ENCODE results near the gene CCR7. TPM values are rescaled to one million over a fixed set of nuclear protein-coding genes. Genes with fewer than 3 reads are reported as not detected.
A peak's percentile ranks its signal among the peaks of the same experiment; 100 is the strongest.

The CCR7 gene
- total RNA-seq, 1 donor from 2014 or later: not detected

GRCh38 chr17:40563220-40564052 is 1.8 kb downstream of the CCR7 start:
- no peak for DNase-seq (ENCODE audit: low read depth)

GRCh38 chr17:40562838-40563219 is 2.4 kb downstream of the CCR7 start:
- DNase-seq (ENCODE audit: low read depth): no peak

DNA sequence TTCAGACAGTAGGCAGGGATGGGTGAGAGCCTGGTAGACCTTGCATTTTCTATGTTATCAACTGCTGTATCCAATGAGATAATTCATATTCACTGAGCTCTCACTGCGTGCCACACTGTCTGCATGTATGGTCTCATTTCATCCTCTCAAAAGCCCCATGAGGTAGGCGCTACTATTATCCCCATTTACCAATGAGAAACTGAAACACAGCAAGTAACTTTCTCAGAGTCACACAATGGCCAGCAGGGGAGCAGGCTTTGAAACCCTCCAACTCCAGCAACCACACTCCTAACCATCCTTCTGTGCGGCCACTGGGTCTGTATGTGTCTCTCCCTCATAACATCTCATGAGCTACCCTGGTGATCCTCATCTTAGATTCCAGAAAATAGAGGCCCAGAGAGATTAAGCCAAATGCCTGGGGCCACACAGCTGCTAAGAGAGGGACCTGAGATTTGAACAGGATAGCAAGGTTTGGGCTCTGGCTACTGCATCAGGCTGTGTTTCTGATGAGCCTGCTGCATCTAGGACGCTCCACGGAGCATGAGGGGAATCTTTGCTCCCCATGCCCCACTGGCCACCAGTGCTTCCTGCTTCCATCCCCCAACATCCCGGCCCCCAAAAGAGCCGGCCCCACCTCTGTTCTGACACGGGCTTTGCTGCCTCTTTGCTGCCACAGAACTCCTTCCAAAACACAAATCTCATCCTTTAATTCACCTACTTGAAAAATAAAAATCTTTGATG is 3.2 kb downstream of the CCR7 start:
- no peak for DNase-seq (ENCODE audit: low read depth)

- no peak for DNase-seq (ENCODE audit: low read depth)
Observed at GRCh38 chr17:40561294-40561870, 3.9 kb downstream of the CCR7 start.

- DNase-seq (ENCODE audit: low read depth): no peak
Observed at GRCh38 chr17:40560592-40561293, 4.5 kb downstream of the CCR7 start.

DNA sequence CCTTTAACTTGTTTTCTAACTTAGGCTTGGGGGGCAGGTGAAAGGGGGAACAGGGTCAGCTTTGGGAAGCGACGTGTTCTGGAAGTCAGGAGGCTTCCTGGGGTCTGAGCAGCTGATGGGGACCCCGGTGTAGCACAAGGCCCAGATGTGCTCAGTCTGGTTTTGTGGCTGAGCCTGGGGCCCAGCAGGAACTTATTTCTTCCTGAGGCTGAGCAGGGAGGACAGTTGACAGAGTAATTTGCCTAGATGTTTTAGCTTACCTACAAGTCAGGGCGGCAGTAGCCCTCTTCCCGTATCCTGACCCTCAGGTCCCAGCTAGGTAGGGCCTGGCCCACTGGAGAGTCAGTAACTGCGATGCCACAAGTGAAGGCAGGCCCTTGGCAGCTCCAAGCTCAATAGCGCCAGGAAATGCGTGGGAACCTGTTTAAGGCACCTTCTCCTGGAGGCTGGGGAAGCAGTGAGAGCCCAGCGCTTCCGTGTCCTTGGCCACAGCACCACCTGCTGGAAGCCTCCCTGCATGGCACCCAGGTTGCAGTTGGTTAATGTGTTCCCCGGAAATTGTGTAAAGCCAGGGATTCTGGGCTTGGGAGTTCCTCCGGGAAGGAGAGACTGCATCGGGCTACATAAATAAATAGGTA is 5.2 kb downstream of the CCR7 start:
- DNase-seq (ENCODE audit: low read depth): peak; percentile 90

- DNase-seq (ENCODE audit: low read depth): no peak
Observed at GRCh38 chr17:40559564-40559916, 5.7 kb downstream of the CCR7 start.

DNA sequence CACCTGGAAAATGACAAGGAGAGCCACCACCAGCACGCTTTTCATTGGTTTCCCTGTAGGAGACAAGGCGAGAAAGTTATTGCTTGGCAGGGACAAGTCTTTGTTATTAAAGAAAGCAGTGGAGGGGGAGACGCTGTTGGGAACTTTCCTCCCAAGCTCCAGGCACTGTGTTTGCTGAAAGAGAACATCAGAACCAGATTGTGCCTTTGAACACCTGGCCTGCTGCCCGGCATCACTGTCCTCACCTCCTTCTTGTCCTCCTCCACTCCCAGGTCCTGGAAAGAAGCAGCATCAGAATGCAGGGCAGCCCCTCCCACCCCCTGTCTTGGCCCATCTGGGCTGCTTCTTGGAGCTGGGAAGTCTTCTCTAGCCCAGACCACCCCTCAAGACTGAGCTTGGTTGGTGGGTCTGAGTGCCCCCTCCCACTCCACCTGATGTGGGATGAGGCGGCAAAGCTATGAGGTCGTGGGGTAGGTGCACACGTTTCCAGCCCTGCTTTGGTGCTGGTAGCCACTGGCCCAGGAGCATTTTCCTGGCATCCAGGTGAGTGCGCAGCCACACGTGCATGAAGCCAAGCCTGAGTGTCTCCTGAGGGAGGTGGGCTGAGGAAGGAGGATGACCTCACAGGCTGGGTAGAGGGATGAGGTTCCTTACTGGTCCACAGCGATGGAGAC is 6.2 kb downstream of the CCR7 start:
- no peak for DNase-seq (ENCODE audit: low read depth)

DNA sequence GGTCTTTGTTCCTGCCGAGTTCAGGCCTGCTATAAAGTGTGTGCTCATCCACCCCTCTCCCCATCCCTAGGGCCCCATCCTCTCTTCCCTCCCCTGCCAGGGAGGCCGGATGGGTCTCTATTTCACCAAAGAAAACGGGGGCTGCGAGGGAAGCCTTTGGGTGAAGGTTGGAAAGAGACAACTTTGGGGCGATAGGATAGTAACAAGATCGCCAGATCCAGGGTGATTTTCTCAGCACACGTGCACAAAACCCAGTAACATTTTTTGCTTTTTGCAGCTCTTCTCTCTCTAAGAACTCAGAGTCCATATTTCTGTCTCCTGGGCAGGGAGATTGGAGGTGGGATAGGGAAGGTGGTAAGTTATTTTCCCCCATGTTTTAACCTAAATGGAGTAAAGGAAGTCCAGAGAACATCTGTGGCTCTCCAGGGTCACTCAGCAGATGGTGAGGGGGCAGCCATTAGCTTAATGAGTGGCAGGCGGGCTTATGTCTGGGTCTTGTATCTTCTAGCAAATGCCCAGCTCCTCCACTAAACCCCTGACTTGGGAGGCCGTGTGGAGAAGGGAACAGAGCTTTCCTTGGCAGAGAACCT is 6.9 kb downstream of the CCR7 start:
- no peak for DNase-seq (ENCODE audit: low read depth)

- DNase-seq (ENCODE audit: low read depth): no peak
Observed at GRCh38 chr17:40557531-40558299, 7.6 kb downstream of the CCR7 start.

- DNase-seq (ENCODE audit: low read depth): peak; percentile 65
Observed at GRCh38 chr17:40556884-40557414, 8.3 kb downstream of the CCR7 start.

GRCh38 chr17:40556198-40556661 is 9.0 kb downstream of the CCR7 start:
- DNase-seq (ENCODE audit: low read depth): no peak

- no peak for DNase-seq (ENCODE audit: low read depth)
Observed at GRCh38 chr17:40555296-40556190, 9.7 kb downstream of the CCR7 start.

- DNase-seq (ENCODE audit: low read depth): no peak
Observed at GRCh38 chr17:40554646-40555295, 10.5 kb downstream of the CCR7 start.

DNA sequence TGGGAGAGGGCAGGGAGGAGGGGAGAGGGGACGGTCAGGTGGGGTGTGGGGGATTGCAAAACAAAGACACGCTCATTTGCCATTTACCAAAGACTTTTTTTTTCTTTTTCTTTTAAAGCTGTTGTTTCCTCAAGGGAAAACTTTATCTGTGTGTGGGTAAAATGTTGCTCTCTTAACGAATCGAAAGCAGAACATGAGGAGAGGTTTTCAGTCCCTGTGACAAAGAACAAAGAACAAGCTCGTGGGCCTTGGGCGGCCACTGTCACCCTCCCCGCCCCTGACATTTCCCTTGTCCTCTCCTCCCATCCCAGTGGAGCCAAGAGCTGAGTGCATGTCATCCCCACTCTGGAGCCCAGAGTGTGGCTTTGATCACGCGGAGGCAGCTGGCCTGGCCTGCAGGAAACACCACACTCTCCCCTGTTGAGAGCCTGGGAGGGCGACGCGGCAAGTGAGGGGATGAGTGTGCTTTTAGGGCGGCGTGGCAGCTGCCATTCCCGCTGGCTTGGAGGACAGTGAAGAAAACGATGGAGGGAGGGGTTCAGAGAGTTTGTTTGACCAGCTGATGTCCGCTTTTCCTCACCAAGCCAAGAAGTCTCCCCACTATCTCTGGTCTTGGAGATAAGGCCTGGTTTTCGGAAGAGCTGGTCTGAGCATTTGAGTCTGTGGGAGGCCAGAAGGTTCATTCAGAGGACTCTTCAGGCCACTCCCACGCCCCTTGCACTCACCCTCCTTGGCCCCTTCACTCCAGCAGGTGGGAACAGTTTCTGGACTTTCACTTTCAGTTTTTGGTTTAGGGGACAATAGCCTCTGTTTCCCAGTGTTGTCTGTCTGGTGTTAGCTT is 11.4 kb downstream of the CCR7 start:
- peak; percentile 96 for DNase-seq (ENCODE audit: low read depth)
